Measurements from ENCODE around the gene GALNT9. TPM values are rescaled to one million over a fixed set of nuclear protein-coding genes. Genes with fewer than 3 reads are reported as not detected.

The GALNT9 gene
- polyA plus RNA-seq, 1 donor from 2014 or later = 13.5 TPM

GRCh38 chr12:132260721-132261120, 68.7 kb downstream of the GALNT9 start:
- H4K20me1 ChIP-seq (ENCODE audit: insufficient read depth) = no peaks in the 10 kb centered on the region
- H3K27me3 ChIP-seq (ENCODE audit: insufficient read depth, low read depth, low read length) = no peaks in the 10 kb centered on the region
- H3K4me2 ChIP-seq (ENCODE audit: low read length) = no peak overlapping the region
- no peaks in the 10 kb centered on the region for H3F3A ChIP-seq (ENCODE audit: insufficient read depth, low read length, poor library complexity, severe bottlenecking)
- no peak overlapping the region for H2AFZ ChIP-seq (ENCODE audit: low read depth, low read length)
- H3K9me3 ChIP-seq (ENCODE audit: low read length) = no peaks in the 10 kb centered on the region
- no peaks in the 10 kb centered on the region for H3K9me2 ChIP-seq (ENCODE audit: insufficient read depth, low read length)
- no peaks in the 10 kb centered on the region for H3K36me3 ChIP-seq (ENCODE audit: insufficient read depth, low read length)
- no peak overlapping the region for H3K27ac ChIP-seq (ENCODE audit: low read length)
- no peak overlapping the region for H3K4me3 ChIP-seq (ENCODE audit: low read length)
- TF ChIP-seq SMC3 (conservative IDR thresholded peaks at IDR 0.05; ENCODE audit: poor library complexity) (no peak), CTCF (IDR thresholded peaks at IDR 0.05; ENCODE audit: poor library complexity, severe bottlenecking) (no peak), RAD21 (conservative IDR thresholded peaks at IDR 0.05) (no peak), EP300 (conservative IDR thresholded peaks at IDR 0.05; ENCODE audit: poor library complexity, severe bottlenecking) (no peak), TAF1 (IDR thresholded peaks at IDR 0.05; ENCODE audit: low read depth) (no peak), REST (IDR thresholded peaks at IDR 0.05; ENCODE audit: borderline replicate concordance) (no peak), EZH2 (IDR thresholded peaks at IDR 0.05; ENCODE audit: borderline replicate concordance, insufficient read depth, low read length, poor library complexity, severe bottlenecking) (no peak), MXI1 (conservative IDR thresholded peaks at IDR 0.05; ENCODE audit: poor library complexity, severe bottlenecking) (no peak), POLR2AphosphoS5 (IDR thresholded peaks at IDR 0.05) (no peak)
- H3K79me2 ChIP-seq (replicated peaks; ENCODE audit: insufficient read depth, low read length) = no peaks in the 10 kb centered on the region
- H3K9ac ChIP-seq (ENCODE audit: low read length) = no peak overlapping the region

DNA sequence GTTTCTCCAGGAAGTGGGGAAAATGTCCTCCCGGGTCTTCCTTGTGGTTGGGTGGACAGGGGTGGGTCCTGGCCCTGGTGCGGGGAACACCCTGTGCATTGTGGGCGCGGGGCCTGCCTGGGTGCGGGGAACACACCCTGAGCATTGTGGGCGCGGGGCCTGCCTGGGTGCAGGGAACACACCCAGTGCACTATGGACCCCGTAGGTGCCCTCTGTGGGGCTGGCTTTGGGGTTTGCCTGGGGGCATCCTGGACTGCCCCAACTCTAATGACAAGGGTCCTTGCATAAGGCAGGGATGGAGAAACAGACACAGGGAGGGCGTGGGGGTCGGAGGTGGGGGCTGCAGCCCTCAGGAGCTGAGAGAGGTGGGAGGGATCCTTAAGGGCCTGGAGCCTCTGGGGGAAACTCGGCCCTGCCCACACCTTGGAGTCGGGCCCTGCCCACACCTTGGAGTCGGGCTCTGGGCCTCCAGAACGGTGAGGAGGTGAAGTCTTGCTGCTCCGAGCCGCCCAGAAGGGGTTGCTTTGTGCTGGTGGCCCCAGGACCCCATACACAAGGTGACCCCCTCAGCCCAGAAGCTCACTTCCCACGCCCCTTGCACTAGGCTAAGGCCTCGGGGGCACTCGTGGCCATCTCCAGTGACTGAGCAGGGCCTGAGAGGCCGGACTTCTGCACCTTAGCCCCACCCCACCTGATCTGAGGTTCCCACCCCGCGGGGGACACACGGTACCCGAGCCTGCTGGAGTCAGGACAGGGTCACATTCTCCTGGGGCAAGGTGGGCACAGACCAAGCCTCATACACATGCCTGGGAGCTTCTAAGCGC, 69.3 kb downstream of the GALNT9 start:
- Histone ChIP-seq H3K27ac (ENCODE audit: low read length) (no peak overlapping the region), H3K9me3 (ENCODE audit: low read length) (no peaks in the 10 kb centered on the region), H3K27me3 (ENCODE audit: insufficient read depth, low read depth, low read length) (no peaks in the 10 kb centered on the region), H2AFZ (ENCODE audit: low read depth, low read length) (no peak overlapping the region), H3K9ac (ENCODE audit: low read length) (no peak overlapping the region), H3K36me3 (ENCODE audit: insufficient read depth, low read length) (no peaks in the 10 kb centered on the region), H3K4me2 (ENCODE audit: low read length) (no peak overlapping the region), H3F3A (ENCODE audit: insufficient read depth, low read length, poor library complexity, severe bottlenecking) (no peaks in the 10 kb centered on the region), H3K9me2 (ENCODE audit: insufficient read depth, low read length) (no peaks in the 10 kb centered on the region), H4K20me1 (ENCODE audit: insufficient read depth) (no peaks in the 10 kb centered on the region), H3K79me2 (replicated peaks; ENCODE audit: insufficient read depth, low read length) (no peaks in the 10 kb centered on the region), H3K4me3 (ENCODE audit: low read length) (no peak overlapping the region)
- no peak for TF ChIP-seq CTCF (IDR thresholded peaks at IDR 0.05; ENCODE audit: poor library complexity, severe bottlenecking)
